Hepatocyte (in vitro differentiated cells): ENCODE results near the gene RGS13. TPM values are rescaled to one million over a fixed set of nuclear protein-coding genes. Genes with fewer than 3 reads are reported as not detected.
"Not testable (repeated sequence)": the region's sequence is repeated elsewhere in the genome, so short reads cannot be mapped to it uniquely, and the experiment has no call there.

Source experiments
- DNase-seq: peaks from one replicate; pipeline ENCODE4 v3.0.0-alpha.2; 2016; ENCODE audit warnings: low spot score
- H2AFZ ChIP-seq: fragments of 200-600 bp; sonication (generic); 2 replicates; pipeline ENCODE4 v1.6.0; 2016; ENCODE audit warnings: antibody characterized with exemption, mild to moderate bottlenecking
- H3K27ac ChIP-seq: fragments of 200-600 bp; sonication (generic); 2 replicates; pipeline ENCODE4 v1.5.1; 2016; ENCODE audit warnings: mild to moderate bottlenecking
- H3K27me3 ChIP-seq: fragments of 200-600 bp; sonication (generic); 2 replicates; pipeline ENCODE4 v1.6.1; 2016
- H3K36me3 ChIP-seq: fragments of 200-600 bp; sonication (generic); replicated peaks from 2 replicates; pipeline ENCODE4 v1.5.1; 2016; ENCODE audit warnings: low read depth; ENCODE audit not compliant: insufficient read depth
- H3K4me1 ChIP-seq: fragments of 200-600 bp; sonication (generic); 2 replicates; pipeline ENCODE4 v1.5.1; 2016; ENCODE audit warnings: mild to moderate bottlenecking, moderate library complexity; ENCODE audit not compliant: insufficient read depth
- H3K4me2 ChIP-seq: fragments of 200-600 bp; sonication (generic); 2 replicates; pipeline ENCODE4 v1.6.0; 2016
- H3K4me3 ChIP-seq: fragments of 200-600 bp; sonication (generic); 2 replicates; pipeline ENCODE4 v1.5.1; 2016; ENCODE audit warnings: mild to moderate bottlenecking
- H3K79me2 ChIP-seq: fragments of 200-600 bp; sonication (generic); 2 replicates; pipeline ENCODE4 v1.6.0; 2017; ENCODE audit warnings: mild to moderate bottlenecking
- H3K9me2 ChIP-seq: fragments of 200-600 bp; sonication (generic); replicated peaks from 2 replicates; pipeline ENCODE4 v1.6.0; 2017; ENCODE audit warnings: mild to moderate bottlenecking; ENCODE audit not compliant: insufficient read depth
- H3K9me3 ChIP-seq: fragments of 200-600 bp; sonication (generic); 2 replicates; pipeline ENCODE4 v1.5.1; 2016; ENCODE audit warnings: low read depth, mild to moderate bottlenecking
- H4K20me1 ChIP-seq: fragments of 200-600 bp; sonication (generic); 2 replicates; pipeline ENCODE4 v1.6.0; 2016; ENCODE audit warnings: mild to moderate bottlenecking; ENCODE audit not compliant: insufficient read depth, poor library complexity, severe bottlenecking
- EZH2 ChIP-seq: fragments of 200-600 bp; sonication (generic); IDR thresholded peaks from 2 replicates; pipeline ENCODE4 v1.6.1; 2016; ENCODE audit warnings: antibody characterized with exemption, mild to moderate bottlenecking, borderline replicate concordance
- EZH2phosphoT487 ChIP-seq: fragments of 200-600 bp; sonication (generic); IDR thresholded peaks from one replicate; pipeline ENCODE4 v1.6.1; 2018; ENCODE audit warnings: antibody characterized with exemption, mild to moderate bottlenecking, low read depth, moderate library complexity; ENCODE audit not compliant: unreplicated experiment, severe bottlenecking
- WGBS: methylation state at CpG from one replicate; pipeline ENCODE4 v1.1.6; 2016; ENCODE audit warnings: low lambda C conversion rate; ENCODE audit errors: missing lambda C conversion rate; 5-methylcytosine and 5-hydroxymethylcytosine counted together
- polyA plus RNA-seq: library from polyadenylated mRNA; unstranded; fragments of >200 nt; fragmentation: Nextera tagmentation; extraction: Ambion mirVana; gene quantifications from 2 replicates; pipeline ENCODE4 v1.2.1, GENCODE V29; 2016
- total RNA-seq: library from RNA; depleted of rRNA; stranded (reverse); fragments of >200 nt; gene quantifications from 2 replicates; pipeline ENCODE4 v1.2.3, GENCODE V29; 2014
- TF ChIP-seq, protein P1 (sequence below): fragments of 200-600 bp; sonication (generic); IDR thresholded peaks from 2 replicates; pipeline ENCODE4 v1.5.1; 2016; ENCODE audit warnings: antibody characterized with exemption, mild to moderate bottlenecking; ENCODE audit not compliant: poor library complexity

Gene RGS13
- total and polyA plus RNA-seq, 2 experiments from 2014 or later, result 1.1 to 3.3 TPM

DNA sequence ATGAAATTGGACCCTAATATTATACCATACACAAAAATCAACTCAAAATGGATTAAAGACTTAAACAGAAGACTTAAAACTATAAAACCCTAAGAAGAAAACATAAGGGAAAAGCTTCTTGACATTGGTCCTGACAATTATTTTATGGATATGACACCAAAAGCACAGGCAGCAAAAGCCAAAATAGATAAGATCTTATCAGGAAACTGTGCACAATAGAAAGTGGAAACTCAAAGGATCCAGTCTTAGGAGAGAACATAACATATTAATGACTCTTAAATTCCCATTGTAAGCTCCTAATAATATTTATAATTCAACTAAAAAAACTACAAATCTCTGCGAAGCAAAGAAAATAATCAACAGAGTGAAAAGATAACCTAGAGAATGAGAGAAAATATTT lies 39.8 kb downstream of the RGS13 start:
- 87% methylated on average over 1 of the region's 1 CpG for WGBS
- Histone ChIP-seq H3K27ac (no peak overlapping the region), H3K27me3 (no peaks in the 10 kb centered on the region), H3K79me2 (no peaks in the 10 kb centered on the region), H3K4me3 (no peak overlapping the region), H3K4me1 (no peaks in the 10 kb centered on the region), H3K9me3 (no peaks in the 10 kb centered on the region), H3K9me2 (no peaks in the 10 kb centered on the region), H4K20me1 (no peaks in the 10 kb centered on the region), H3K36me3 (no peaks in the 10 kb centered on the region), H2AFZ (no peak overlapping the region), H3K4me2 (no peak overlapping the region)
- no peak for DNase-seq
- TF ChIP-seq EZH2, result no peak
- TF ChIP-seq EZH2phosphoT487, result no peak
- TF ChIP-seq, protein P1, sequence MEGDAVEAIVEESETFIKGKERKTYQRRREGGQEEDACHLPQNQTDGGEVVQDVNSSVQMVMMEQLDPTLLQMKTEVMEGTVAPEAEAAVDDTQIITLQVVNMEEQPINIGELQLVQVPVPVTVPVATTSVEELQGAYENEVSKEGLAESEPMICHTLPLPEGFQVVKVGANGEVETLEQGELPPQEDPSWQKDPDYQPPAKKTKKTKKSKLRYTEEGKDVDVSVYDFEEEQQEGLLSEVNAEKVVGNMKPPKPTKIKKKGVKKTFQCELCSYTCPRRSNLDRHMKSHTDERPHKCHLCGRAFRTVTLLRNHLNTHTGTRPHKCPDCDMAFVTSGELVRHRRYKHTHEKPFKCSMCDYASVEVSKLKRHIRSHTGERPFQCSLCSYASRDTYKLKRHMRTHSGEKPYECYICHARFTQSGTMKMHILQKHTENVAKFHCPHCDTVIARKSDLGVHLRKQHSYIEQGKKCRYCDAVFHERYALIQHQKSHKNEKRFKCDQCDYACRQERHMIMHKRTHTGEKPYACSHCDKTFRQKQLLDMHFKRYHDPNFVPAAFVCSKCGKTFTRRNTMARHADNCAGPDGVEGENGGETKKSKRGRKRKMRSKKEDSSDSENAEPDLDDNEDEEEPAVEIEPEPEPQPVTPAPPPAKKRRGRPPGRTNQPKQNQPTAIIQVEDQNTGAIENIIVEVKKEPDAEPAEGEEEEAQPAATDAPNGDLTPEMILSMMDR, result no peak

DNA sequence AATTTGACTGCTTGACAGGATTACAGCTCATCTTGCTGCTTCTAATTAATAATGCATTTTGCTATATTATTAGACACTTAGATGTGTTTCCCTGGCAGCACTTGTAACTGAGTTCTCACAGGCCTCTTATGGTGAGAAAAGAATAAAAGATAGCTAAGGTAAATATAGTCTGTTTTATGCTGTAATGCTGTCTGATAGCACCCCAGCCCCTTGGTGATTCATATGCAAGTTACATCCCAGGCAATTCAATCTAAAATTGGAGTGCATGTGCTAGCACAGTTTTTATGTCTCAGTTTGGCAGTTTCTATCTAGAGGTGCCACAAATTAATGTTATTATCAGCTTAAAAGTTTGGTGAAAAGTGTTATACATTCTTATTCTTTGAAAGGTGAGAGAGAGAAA lies 42.2 kb downstream of the RGS13 start:
- Histone ChIP-seq H3K36me3 (no peaks in the 10 kb centered on the region), H2AFZ (no peak overlapping the region), H3K9me2 (no peaks in the 10 kb centered on the region), H4K20me1 (no peaks in the 10 kb centered on the region), H3K9me3 (no peaks in the 10 kb centered on the region), H3K4me1 (no peaks in the 10 kb centered on the region), H3K27me3 (no peaks in the 10 kb centered on the region), H3K4me3 (no peak overlapping the region), H3K79me2 (no peaks in the 10 kb centered on the region), H3K4me2 (no peak overlapping the region), H3K27ac (no peak overlapping the region)
- DNase-seq, result no peak
- TF ChIP-seq, protein P1, result no peak
- TF ChIP-seq EZH2phosphoT487 (no peak), EZH2 (no peak)

- TF ChIP-seq, protein P1, result no peak
- no peak for TF ChIP-seq EZH2phosphoT487
- TF ChIP-seq EZH2, result no peak
- H3K9me2 ChIP-seq, result no peaks in the 10 kb centered on the region
- no peak overlapping the region for H3K4me2 ChIP-seq
- 100% methylated on average over 1 of the region's 1 CpG for WGBS
- H4K20me1 ChIP-seq, result no peaks in the 10 kb centered on the region
- H3K4me3 ChIP-seq, result no peak overlapping the region
- H3K9me3 ChIP-seq, result no peaks in the 10 kb centered on the region
- no peak overlapping the region for H3K27ac ChIP-seq
- no peak for DNase-seq
- no peaks in the 10 kb centered on the region for H3K36me3 ChIP-seq
- no peaks in the 10 kb centered on the region for H3K27me3 ChIP-seq
- H3K4me1 ChIP-seq, result no peaks in the 10 kb centered on the region
- H2AFZ ChIP-seq, result no peak overlapping the region
- no peaks in the 10 kb centered on the region for H3K79me2 ChIP-seq
Observed at GRCh38 chr1:192682335-192682734, 46.4 kb downstream of the RGS13 start.

GRCh38 chr1:192683081-192683480 lies 47.1 kb downstream of the RGS13 start:
- not testable (repeated sequence) for H4K20me1 ChIP-seq, H3K4me2 ChIP-seq, H3K36me3 ChIP-seq, H3K79me2 ChIP-seq, H3K9me3 ChIP-seq, H3K9me2 ChIP-seq, H2AFZ ChIP-seq, H3K4me3 ChIP-seq, DNase-seq, H3K27ac ChIP-seq, H3K4me1 ChIP-seq, H3K27me3 ChIP-seq
- WGBS, result 96% methylated on average over 4 of the region's 4 CpGs
